HCT116 (cell line): ENCODE measurements around the gene PCDH20. TPM values are rescaled to one million over a fixed set of nuclear protein-coding genes. Genes with fewer than 3 reads are reported as not detected.

Experiments
- ATAC-seq: fragments of 200-7000 bp; cut with Tn5 transposase; 2 replicates; pipeline ENCODE4 v1.9.1; 2020; ENCODE audit warnings: mild to moderate bottlenecking, moderate library complexity
- BruUV-seq: library from RNA; stranded (reverse); fragments of 400-500 nt; replicated peaks from 2 replicates; lab custom pipeline; 2021; lab: Mats Ljungman, UMichigan
- CTCF ChIA-PET: fragments of 300-600 bp; sonication (Branson Sonifier 250); formaldehyde crosslinking; loops from one replicate; lab custom pipeline; 2021; ENCODE audit warnings: antibody characterized with exemption; lab: Charles Lee
- POLR2A ChIA-PET: fragments of 300-600, 350-600 bp; sonication (Branson Sonifier 250); formaldehyde crosslinking; loops from one replicate; lab custom pipeline; 2021; ENCODE audit warnings: antibody characterized with exemption; lab: Charles Lee
- RAD21 ChIA-PET, 2 experiments: fragments of 300-600 bp; sonication (Branson Sonifier 250); formaldehyde crosslinking; loops; one replicate each; lab custom pipeline; 2023; ENCODE audit warnings: low total read pairs in 2 of 2; ENCODE audit not compliant: uncharacterized antibody in 2 of 2, unreplicated experiment in 2 of 2, low non-redundant PET in 1 of 2; lab: Charles Lee
- DNase-seq: peaks from one replicate; pipeline ENCODE4 v3.0.0-alpha.2; 2010; ENCODE audit warnings: low read depth, low spot score
- H2AFZ ChIP-seq: fragments of 200-600 bp; shearing (Covaris generic), sonication (generic); 2 replicates; pipeline ENCODE4 v1.6.1; 2017; ENCODE audit warnings: low read depth, mixed run types, mixed read lengths, antibody characterized with exemption, low read length; ENCODE audit not compliant: poor library complexity, severe bottlenecking
- H3K27ac ChIP-seq: 2 replicates; pipeline ENCODE4 v1.5.1; 2012; ENCODE audit warnings: low read depth, low read length
- H3K27me3 ChIP-seq: fragments of 200-600 bp; sonication (generic); 2 replicates; pipeline ENCODE4 v1.6.1; 2016; ENCODE audit warnings: mixed run types, low read length, mixed read lengths; ENCODE audit not compliant: insufficient read depth
- H3K36me3 ChIP-seq, 2 experiments: fragments of 200-500 bp in 1 of 2; fragments of 200-600 bp in 1 of 2; sonication (Bioruptor generic) in 1 of 2; sonication (generic) in 1 of 2; 2 replicates each; pipeline versions ENCODE4 v1.5.1 to v1.6.1; 2014 to 2016; ENCODE audit warnings: low read length in 2 of 2, inconsistent platforms in 1 of 2, mixed read lengths in 1 of 2, mixed run types in 1 of 2; ENCODE audit not compliant: insufficient read depth in 2 of 2, control insufficient read depth in 1 of 2
- H3K4me1 ChIP-seq, 2 experiments: fragments of 200-600 bp in 1 of 2; sonication (generic) in 1 of 2; 2 replicates each; pipeline versions ENCODE4 v1.5.1 to v1.6.1; 2012 to 2017; ENCODE audit warnings: low read length in 2 of 2, inconsistent platforms in 1 of 2, mild to moderate bottlenecking in 1 of 2, mixed read lengths in 1 of 2, mixed run types in 1 of 2, moderate library complexity in 1 of 2; ENCODE audit not compliant: insufficient read depth in 2 of 2, control insufficient read depth in 1 of 2
- H3K4me2 ChIP-seq: fragments of 200-600 bp; sonication (generic); 2 replicates; pipeline ENCODE4 v1.6.1; 2017; ENCODE audit warnings: mixed run types, low read length, mixed read lengths
- H3K4me3 ChIP-seq, 2 experiments: fragments of 200-600 bp in 1 of 2; sonication (generic) in 1 of 2; replicated peaks in 1 of 2; 2 replicates each; pipeline ENCODE4 v1.5.1; 2011 to 2016; ENCODE audit warnings: low read length in 2 of 2, control low read depth in 1 of 2, low read depth in 1 of 2, mild to moderate bottlenecking in 1 of 2, mixed read lengths in 1 of 2, mixed run types in 1 of 2
- H3K79me2 ChIP-seq: fragments of 200-600 bp; sonication (generic); 2 replicates; pipeline ENCODE4 v1.6.1; 2017; ENCODE audit warnings: mild to moderate bottlenecking, mixed run types, low read length, moderate library complexity, mixed read lengths; ENCODE audit not compliant: insufficient read depth
- H3K9ac ChIP-seq: fragments of 200-600 bp; sonication (generic); 2 replicates; pipeline ENCODE4 v1.6.1; 2016; ENCODE audit warnings: low read length, mixed read lengths
- H3K9me2 ChIP-seq: fragments of 200-600 bp; sonication (generic), shearing (Covaris generic); 2 replicates; pipeline ENCODE4 v1.6.1; 2017; ENCODE audit warnings: mixed run types, mild to moderate bottlenecking, moderate library complexity; ENCODE audit not compliant: insufficient read depth
- H3K9me3 ChIP-seq, 2 experiments: fragments of 200-500 bp in 1 of 2; fragments of 200-600 bp in 1 of 2; sonication (Bioruptor generic) in 1 of 2; sonication (generic) in 1 of 2; 2 replicates each; pipeline ENCODE4 v1.6.1; 2014 to 2017; ENCODE audit warnings: low read length in 2 of 2, mixed read lengths in 2 of 2, inconsistent platforms in 1 of 2, low read depth in 1 of 2, mild to moderate bottlenecking in 1 of 2, mixed run types in 1 of 2, moderate library complexity in 1 of 2; ENCODE audit not compliant: control insufficient read depth in 1 of 2, insufficient read depth in 1 of 2
- H4K20me1 ChIP-seq: fragments of 200-600 bp; sonication (generic), shearing (Covaris generic); 2 replicates; pipeline ENCODE4 v1.6.1; 2017; ENCODE audit warnings: mixed run types, mild to moderate bottlenecking, moderate library complexity; ENCODE audit not compliant: insufficient read depth
- ATF3 ChIP-seq: IDR thresholded peaks from 2 replicates; pipeline ENCODE4 v1.6.1; 2012
- FOSL1 ChIP-seq: IDR thresholded peaks from 2 replicates; pipeline ENCODE4 v1.6.1; 2012; ENCODE audit warnings: low read depth
- POLR2AphosphoS5 ChIP-seq: IDR thresholded peaks from 2 replicates; pipeline ENCODE4 v1.6.1; 2011; ENCODE audit warnings: mild to moderate bottlenecking, low read depth, low read length, moderate library complexity
- SP1 ChIP-seq: IDR thresholded peaks from 2 replicates; pipeline ENCODE4 v1.6.1; 2012; ENCODE audit warnings: low read depth
- YY1 ChIP-seq: IDR thresholded peaks from 2 replicates; pipeline ENCODE4 v1.6.1; 2011; ENCODE audit warnings: low read length, low read depth, moderate library complexity, mild to moderate bottlenecking; ENCODE audit not compliant: insufficient replicate concordance; ENCODE audit errors: extremely low read depth
- ZBTB33 ChIP-seq: IDR thresholded peaks from 2 replicates; pipeline ENCODE4 v1.6.1; 2011; ENCODE audit warnings: mild to moderate bottlenecking, low read length, moderate library complexity; ENCODE audit not compliant: insufficient replicate concordance; ENCODE audit errors: extremely low read depth
- ZFX ChIP-seq: fragments of 450-650 bp; IDR thresholded peaks from 2 replicates; pipeline ENCODE4 v1.6.1; 2017
- ZNF274 ChIP-seq: fragments of 200-500 bp; sonication (Bioruptor generic); IDR thresholded peaks from 2 replicates; pipeline ENCODE4 v1.6.1; 2014; ENCODE audit warnings: mild to moderate bottlenecking, low read depth, low read length, inconsistent platforms
- intact Hi-C: fragments of 100-400 bp; cut with micrococcal nuclease; formaldehyde crosslinking; loops from 2 replicates; pipeline ENCODE4 v1.10.0; 2022
- total RNA-seq: library from RNA; stranded (reverse); gene quantifications from one replicate; pipeline ENCODE4 v1.2.1, GENCODE V29; 2021; ENCODE audit not compliant: unreplicated experiment

PCDH20 gene
- total RNA-seq, 1 experiment from 2014 or later = not detected

- H3K36me3 ChIP-seq = no peaks in the 10 kb centered on the region
- DNase-seq = no peak
- ChIA-PET POLR2A (no interaction called here), RAD21 (no interaction called here), CTCF (no interaction called here)
- H3K27ac ChIP-seq = no peak overlapping the region
- H3K27me3 ChIP-seq = no peaks in the 10 kb centered on the region
- no peak for ATAC-seq
- TF ChIP-seq ZFX (no peak), ZBTB33 (no peak), ZNF274 (no peak), POLR2AphosphoS5 (no peak), FOSL1 (no peak), YY1 (no peak), ATF3 (no peak), SP1 (no peak)
- BruUV-seq = no TSS peak
- peaks cover 0 to 4% of the 10 kb centered on the region in 2 experiments; a peak in 1 of 4 replicates for H3K9me3 ChIP-seq
- H3K4me2 ChIP-seq = no peak overlapping the region
- intact Hi-C loops = no loop called here
- H3K9ac ChIP-seq = no peak overlapping the region
- H3K4me1 ChIP-seq = no peaks in the 10 kb centered on the region
- no peaks in the 10 kb centered on the region for H3K79me2 ChIP-seq
- H2AFZ ChIP-seq = no peak overlapping the region
- H3K9me2 ChIP-seq = no peaks in the 10 kb centered on the region
- H4K20me1 ChIP-seq = no peaks in the 10 kb centered on the region
- H3K4me3 ChIP-seq = no peak overlapping the region
These were observed 8.3 kb upstream of the PCDH20 start for GRCh38 chr13:61423915-61424314.
